Amygdala (tissue), 56 donors: ENCODE measurements around the gene USP11.

Experiments used
- DNase-seq, 56 donors: peaks; one replicate each; lab custom pipeline; 2025; lab: John Stamatoyannopoulos, UW

The USP11 gene

GRCh38 chrX:47202316-47202715 is 30.5 kb upstream of the USP11 start:
- DNase-seq = no peak

- no peak for DNase-seq
Observed at GRCh38 chrX:47202877-47203276, 29.9 kb upstream of the USP11 start.

- DNase-seq = no peak
Observed at GRCh38 chrX:47204970-47205369, 27.8 kb upstream of the USP11 start.

GRCh38 chrX:47206316-47206715 is 26.5 kb upstream of the USP11 start:
- no peak for DNase-seq

- no peak for DNase-seq
Observed at GRCh38 chrX:47208108-47208507, 24.7 kb upstream of the USP11 start.

- DNase-seq = peak in 3 of 56 donors; percentile 2 to 6 (median 4)
Observed at GRCh38 chrX:47209508-47210238, 23.1 kb upstream of the USP11 start.

- DNase-seq = no peak
Observed at GRCh38 chrX:47210661-47211425, 22.0 kb upstream of the USP11 start.

- DNase-seq = peak in 1 of 56 donors; percentile 4
Observed at GRCh38 chrX:47212381-47213293, 20.2 kb upstream of the USP11 start.

- no peak for DNase-seq
Observed at GRCh38 chrX:47214435-47215077, 18.3 kb upstream of the USP11 start.

GRCh38 chrX:47215291-47215900 is 17.4 kb upstream of the USP11 start:
- DNase-seq = no peak

- DNase-seq = no peak
Observed at GRCh38 chrX:47216393-47216925, 16.4 kb upstream of the USP11 start.

- no peak for DNase-seq
Observed at GRCh38 chrX:47217121-47217851, 15.5 kb upstream of the USP11 start.

- peak; percentile 31 to 98 (median 90) for DNase-seq
Observed at GRCh38 chrX:47217852-47218279, 14.9 kb upstream of the USP11 start.

GRCh38 chrX:47218280-47218919 is 14.4 kb upstream of the USP11 start, which contains the start of gene CDK16:
CDK16 (plus strand) TSS chrX:47218681; CDS start chrX:47223558, 4,877 bp downstream.
- peak in 55 of 56 donors; percentile 5 to 91 (median 69) for DNase-seq

- peak in 12 of 56 donors; percentile 2 to 48 (median 10) for DNase-seq
Observed at GRCh38 chrX:47218920-47219815, 13.6 kb upstream of the USP11 start.

GRCh38 chrX:47221756-47222155 is 11.1 kb upstream of the USP11 start:
- no peak for DNase-seq

- no peak for DNase-seq
Observed at GRCh38 chrX:47222751-47223350, 10.0 kb upstream of the USP11 start.
